Smooth muscle cell (in vitro differentiated cells): Measurements from ENCODE around the gene MAPK10. TPM values are rescaled to one million over a fixed set of nuclear protein-coding genes. Genes with fewer than 3 reads are reported as not detected.

ENCODE experiments used
- DNase-seq: peaks from one replicate; lab custom pipeline; 2025; ENCODE audit not compliant: unreplicated experiment; lab: John Stamatoyannopoulos, UW
- H2AFZ ChIP-seq: fragments of 200-600 bp; sonication (generic); 2 replicates; pipeline ENCODE4 v1.6.0; 2016; ENCODE audit warnings: antibody characterized with exemption, low read depth, mild to moderate bottlenecking
- H3F3A ChIP-seq: fragments of 200-600 bp; sonication (generic); 2 replicates; pipeline ENCODE4 v1.6.0; 2017; ENCODE audit warnings: antibody characterized with exemption, low read depth
- H3K27ac ChIP-seq: fragments of 200-600 bp; sonication (generic); 2 replicates; pipeline ENCODE4 v1.5.1; 2016; ENCODE audit warnings: low read depth, mild to moderate bottlenecking
- H3K27me3 ChIP-seq: fragments of 200-600 bp; sonication (generic); 2 replicates; pipeline ENCODE4 v1.6.1; 2016; ENCODE audit warnings: low read depth, mild to moderate bottlenecking
- H3K36me3 ChIP-seq: fragments of 200-600 bp; sonication (generic); 2 replicates; pipeline ENCODE4 v1.5.1; 2016; ENCODE audit warnings: low read depth
- H3K4me1 ChIP-seq: fragments of 200-600 bp; sonication (generic); 2 replicates; pipeline ENCODE4 v1.5.1; 2016; ENCODE audit warnings: low read depth
- H3K4me2 ChIP-seq: fragments of 200-600 bp; sonication (generic); 2 replicates; pipeline ENCODE4 v1.6.0; 2016; ENCODE audit warnings: mild to moderate bottlenecking
- H3K4me3 ChIP-seq: fragments of 200-600 bp; sonication (generic); 2 replicates; pipeline ENCODE4 v1.5.1; 2016; ENCODE audit warnings: mild to moderate bottlenecking
- H3K79me2 ChIP-seq: fragments of 200-600 bp; sonication (generic); 2 replicates; pipeline ENCODE4 v1.6.0; 2016; ENCODE audit warnings: low read depth, mild to moderate bottlenecking
- H3K9ac ChIP-seq: fragments of 200-600 bp; sonication (generic); 2 replicates; pipeline ENCODE4 v1.6.0; 2016; ENCODE audit warnings: low read depth
- H3K9me3 ChIP-seq: fragments of 200-600 bp; sonication (generic); replicated peaks from 2 replicates; pipeline ENCODE4 v1.5.1; 2016; ENCODE audit warnings: low read depth
- H4K20me1 ChIP-seq: fragments of 200-600 bp; sonication (generic); 2 replicates; pipeline ENCODE4 v1.6.0; 2016; ENCODE audit warnings: low read depth
- WGBS: methylation state at CpG from one replicate; pipeline ENCODE4 v1.1.7; 2016; ENCODE audit warnings: low lambda C conversion rate; 5-methylcytosine and 5-hydroxymethylcytosine counted together
- polyA plus RNA-seq: library from polyadenylated mRNA; unstranded; fragments of >200 nt; fragmentation: Nextera tagmentation; extraction: Ambion mirVana; gene quantifications from 2 replicates; pipeline ENCODE4 v1.2.1, GENCODE V29; 2016
- total RNA-seq: library from RNA; depleted of rRNA; stranded (reverse); fragments of >200 nt; gene quantifications from 2 replicates; pipeline ENCODE4 v1.2.3, GENCODE V29; 2014
- TF ChIP-seq, protein P1 (sequence below): fragments of 200-600 bp; sonication (generic); IDR thresholded peaks from 2 replicates; pipeline ENCODE4 v1.5.1; 2017; ENCODE audit warnings: borderline replicate concordance, mild to moderate bottlenecking, antibody characterized with exemption; ENCODE audit not compliant: insufficient read depth, poor library complexity, severe bottlenecking

The MAPK10 gene
- total and polyA plus RNA-seq, 2 experiments from 2014 or later = 2.4 to 13.3 TPM

- Histone ChIP-seq H3K4me3 (no peak overlapping the region), H2AFZ (no peak overlapping the region), H3K9ac (no peak overlapping the region), H3F3A (no peaks in the 10 kb centered on the region), H4K20me1 (no peaks in the 10 kb centered on the region), H3K4me1 (no peaks in the 10 kb centered on the region), H3K79me2 (no peaks in the 10 kb centered on the region), H3K36me3 (no peaks in the 10 kb centered on the region), H3K27ac (no peak overlapping the region), H3K9me3 (no peaks in the 10 kb centered on the region), H3K27me3 (no peaks in the 10 kb centered on the region), H3K4me2 (no peak overlapping the region)
- TF ChIP-seq, protein P1, sequence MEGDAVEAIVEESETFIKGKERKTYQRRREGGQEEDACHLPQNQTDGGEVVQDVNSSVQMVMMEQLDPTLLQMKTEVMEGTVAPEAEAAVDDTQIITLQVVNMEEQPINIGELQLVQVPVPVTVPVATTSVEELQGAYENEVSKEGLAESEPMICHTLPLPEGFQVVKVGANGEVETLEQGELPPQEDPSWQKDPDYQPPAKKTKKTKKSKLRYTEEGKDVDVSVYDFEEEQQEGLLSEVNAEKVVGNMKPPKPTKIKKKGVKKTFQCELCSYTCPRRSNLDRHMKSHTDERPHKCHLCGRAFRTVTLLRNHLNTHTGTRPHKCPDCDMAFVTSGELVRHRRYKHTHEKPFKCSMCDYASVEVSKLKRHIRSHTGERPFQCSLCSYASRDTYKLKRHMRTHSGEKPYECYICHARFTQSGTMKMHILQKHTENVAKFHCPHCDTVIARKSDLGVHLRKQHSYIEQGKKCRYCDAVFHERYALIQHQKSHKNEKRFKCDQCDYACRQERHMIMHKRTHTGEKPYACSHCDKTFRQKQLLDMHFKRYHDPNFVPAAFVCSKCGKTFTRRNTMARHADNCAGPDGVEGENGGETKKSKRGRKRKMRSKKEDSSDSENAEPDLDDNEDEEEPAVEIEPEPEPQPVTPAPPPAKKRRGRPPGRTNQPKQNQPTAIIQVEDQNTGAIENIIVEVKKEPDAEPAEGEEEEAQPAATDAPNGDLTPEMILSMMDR = no peak
- DNase-seq = no peak
These were observed 237.4 kb downstream of the MAPK10 start for GRCh38 chr4:86122404-86122803.

- H3K27ac ChIP-seq = no peak overlapping the region
- H3K4me1 ChIP-seq = no peaks in the 10 kb centered on the region
- no peak overlapping the region for H3K4me3 ChIP-seq
- no peak for DNase-seq
- no peak overlapping the region for H3K4me2 ChIP-seq
- no peak overlapping the region for H2AFZ ChIP-seq
- no peaks in the 10 kb centered on the region for H3K79me2 ChIP-seq
- no peak overlapping the region for H3K9ac ChIP-seq
- no peaks in the 10 kb centered on the region for H3F3A ChIP-seq
- no peaks in the 10 kb centered on the region for H4K20me1 ChIP-seq
- H3K27me3 ChIP-seq = no peaks in the 10 kb centered on the region
- no peaks in the 10 kb centered on the region for H3K9me3 ChIP-seq
- TF ChIP-seq, protein P1 = no peak
- H3K36me3 ChIP-seq = no peaks in the 10 kb centered on the region
These were observed 241.1 kb downstream of the MAPK10 start for GRCh38 chr4:86118711-86119110.

DNA sequence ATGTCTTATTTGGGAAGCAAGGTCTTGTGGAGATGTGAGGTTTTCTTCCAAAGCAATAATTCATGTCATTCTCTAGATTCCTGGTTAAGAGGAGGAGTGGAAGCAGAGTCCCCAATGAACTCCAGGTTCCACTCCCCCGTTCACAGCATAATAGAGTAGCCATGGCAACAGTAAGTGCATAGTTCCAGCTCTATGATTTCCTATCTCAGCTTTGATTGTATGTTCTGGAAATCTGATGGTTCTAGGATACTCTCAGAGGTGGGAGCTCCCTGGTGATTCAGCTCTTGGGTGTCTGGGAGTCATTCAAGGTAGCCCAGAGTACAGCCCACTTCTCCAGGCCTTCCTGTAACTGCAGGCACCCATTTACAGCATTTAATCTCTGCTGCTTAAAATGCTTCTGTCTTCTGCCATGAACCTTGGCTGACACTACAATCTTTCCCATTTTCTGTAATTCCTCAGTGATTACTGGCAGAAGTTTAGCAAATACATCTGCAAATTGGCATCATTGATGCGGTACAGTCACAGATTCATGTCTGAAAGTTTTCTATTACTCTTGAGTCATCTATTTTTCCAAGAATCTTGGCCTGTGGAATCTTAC is 242.0 kb downstream of the MAPK10 start:
- DNase-seq = no peak
- no peaks in the 10 kb centered on the region for H3K9me3 ChIP-seq
- no peaks in the 10 kb centered on the region for H3K4me1 ChIP-seq
- no peak overlapping the region for H3K4me2 ChIP-seq
- no peak overlapping the region for H3K4me3 ChIP-seq
- no peaks in the 10 kb centered on the region for H3K36me3 ChIP-seq
- H2AFZ ChIP-seq = no peak overlapping the region
- 83% methylated on average over 2 of the region's 2 CpGs for WGBS
- H3K27me3 ChIP-seq = no peaks in the 10 kb centered on the region
- H3K79me2 ChIP-seq = no peaks in the 10 kb centered on the region
- H3K27ac ChIP-seq = no peak overlapping the region
- TF ChIP-seq, protein P1 = no peak
- H3F3A ChIP-seq = no peaks in the 10 kb centered on the region
- no peaks in the 10 kb centered on the region for H4K20me1 ChIP-seq
- H3K9ac ChIP-seq = no peak overlapping the region

- H3F3A ChIP-seq = no peaks in the 10 kb centered on the region
- 97% methylated on average over 2 of the region's 2 CpGs for WGBS
- H2AFZ ChIP-seq = no peak overlapping the region
- H3K9me3 ChIP-seq = no peaks in the 10 kb centered on the region
- no peaks in the 10 kb centered on the region for H4K20me1 ChIP-seq
- H3K27me3 ChIP-seq = no peaks in the 10 kb centered on the region
- H3K27ac ChIP-seq = no peak overlapping the region
- no peak overlapping the region for H3K4me2 ChIP-seq
- DNase-seq = no peak
- no peaks in the 10 kb centered on the region for H3K79me2 ChIP-seq
- no peak overlapping the region for H3K4me3 ChIP-seq
- TF ChIP-seq, protein P1 = no peak
- H3K36me3 ChIP-seq = no peaks in the 10 kb centered on the region
- no peaks in the 10 kb centered on the region for H3K4me1 ChIP-seq
- H3K9ac ChIP-seq = no peak overlapping the region
These were observed 245.3 kb downstream of the MAPK10 start for GRCh38 chr4:86114563-86114962.
